ENCODE data around the gene NSMF. TPM values are rescaled to one million over a fixed set of nuclear protein-coding genes. Genes with fewer than 3 reads are reported as not detected.

Gene NSMF
- total RNA-seq, 2 donors from 2014 or later = 17.1 to 36.4 TPM

Other genes with a start within 250 kb of the NSMF start
- gene RNF208, start 237.1 kb downstream of the NSMF start, total RNA-seq = 1 to 10 TPM; 1.4 to 1.9 TPM
- gene CYSRT1, start 234.2 kb downstream of the NSMF start, total RNA-seq = under 1 TPM; 0.29 to 0.33 TPM
- gene RNF224, start 231.8 kb downstream of the NSMF start, total RNA-seq = not detected
- not detected for gene SLC34A3, start 228.4 kb downstream of the NSMF start, total RNA-seq
- gene TUBB4B, start 218.0 kb downstream of the NSMF start, total RNA-seq = 100 to 1,000 TPM; 332 to 432 TPM
- gene STPG3, start 208.0 kb downstream of the NSMF start, total RNA-seq = not detected
- gene NELFB, start 204.0 kb downstream of the NSMF start, total RNA-seq = 10 to 100 TPM; 58.8 to 90.3 TPM
- gene TOR4A, start 181.6 kb downstream of the NSMF start, total RNA-seq = 10 to 100 TPM; 31.1 to 38.4 TPM
- gene NRARP, start 157.1 kb downstream of the NSMF start, total RNA-seq = 1 to 10 TPM in 1 of 2 donors, under 1 TPM in 1; 0.88 to 2.6 TPM
- gene EXD3, start 36.2 kb downstream of the NSMF start, total RNA-seq = 1 to 10 TPM; 7.6 to 7.9 TPM
- gene NOXA1, start 35.9 kb downstream of the NSMF start, total RNA-seq = under 1 TPM; 0.33 to 0.62 TPM
- not detected for gene ENTPD8, start 18.0 kb downstream of the NSMF start, total RNA-seq
- 1 to 10 TPM; 1.2 to 7.1 TPM for gene PNPLA7, start 91.1 kb upstream of the NSMF start, total RNA-seq
- 10 to 100 TPM; 35.9 to 48.6 TPM for gene MRPL41, start 92.5 kb upstream of the NSMF start, total RNA-seq
- 10 to 100 TPM; 32.5 to 78.0 TPM for gene DPH7, start 119.6 kb upstream of the NSMF start, total RNA-seq
- gene ZMYND19, start 131.2 kb upstream of the NSMF start, total RNA-seq = 10 to 100 TPM; 31.5 to 96.1 TPM
- 10 to 100 TPM; 56.6 to 64.7 TPM for gene ARRDC1, start 146.4 kb upstream of the NSMF start, total RNA-seq
- gene EHMT1, start 159.7 kb upstream of the NSMF start, total RNA-seq = 100 to 1,000 TPM in 1 of 2 donors, 10 to 100 TPM in 1; 93.1 to 184 TPM

Measured in natural killer cell treated with Interleukin-12 subunit alpha and Interleukin-12 subunit beta and Interleukin-15 and Interleukin-18, amount 100 ng/mL, for 72 hours (primary cell).